ENCODE data around the gene DEDD. TPM values are rescaled to one million over a fixed set of nuclear protein-coding genes. Genes with fewer than 3 reads are reported as not detected.

DEDD gene
- total RNA-seq, 2 experiments from 2014 or later: 37.4 to 38.7 TPM

GRCh38 chr1:161082996-161083747 lies 49.3 kb downstream of the DEDD start:
- H3K27me3 Mint-ChIP-seq: no peaks in the 10 kb centered on the region
- peaks cover 8% of the 10 kb centered on the region for H3K4me1 Mint-ChIP-seq

DNA sequence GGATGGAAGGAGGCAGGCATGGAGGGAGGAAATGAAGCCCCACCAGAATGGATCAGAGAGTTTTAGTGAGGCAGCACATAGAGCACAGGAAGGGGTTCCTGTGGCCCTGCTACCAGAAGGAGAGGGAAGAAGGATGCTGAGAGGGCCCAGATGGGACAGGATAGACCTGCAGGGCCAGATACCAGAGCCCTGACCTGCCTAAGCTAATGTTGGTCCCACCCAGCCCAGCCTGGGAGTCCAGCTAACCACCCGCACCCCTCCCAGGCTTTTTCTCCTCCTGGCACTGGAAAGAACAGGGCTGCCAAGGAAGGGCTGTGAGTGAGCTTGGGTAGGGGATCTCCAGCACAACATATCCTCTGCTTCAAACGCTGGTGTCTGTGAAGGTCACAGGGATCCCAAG lies 50.0 kb downstream of the DEDD start:
- H3K27me3 Mint-ChIP-seq: no peaks in the 10 kb centered on the region
- H3K4me1 Mint-ChIP-seq: peaks cover 3% of the 10 kb centered on the region
- no peak overlapping the region for H3K4me3 Mint-ChIP-seq
- no peaks in the 10 kb centered on the region for H3K36me3 Mint-ChIP-seq
- H3K27ac Mint-ChIP-seq: no peak overlapping the region
- no peaks in the 10 kb centered on the region for H3K9me3 Mint-ChIP-seq
- no peak for DNase-seq

More at GRCh38 chr1:161082996-161083747, 49.3 kb downstream of the DEDD start:
- H3K9me3 Mint-ChIP-seq: no peaks in the 10 kb centered on the region
- DNase-seq: no peak
- no peaks in the 10 kb centered on the region for H3K36me3 Mint-ChIP-seq
- H3K27ac Mint-ChIP-seq: no peak overlapping the region
- H3K4me3 Mint-ChIP-seq: no peak overlapping the region

- Mint-ChIP-seq H3K27ac (no peak overlapping the region), H3K27me3 (no peaks in the 10 kb centered on the region)
Measured at GRCh38 chr1:161081519-161081918, 50.9 kb downstream of the DEDD start.

GRCh38 chr1:161080441-161081405 lies 51.7 kb downstream of the DEDD start:
- H3K27me3 Mint-ChIP-seq: no peaks in the 10 kb centered on the region
- no peak for DNase-seq
- no peak overlapping the region for H3K4me3 Mint-ChIP-seq
- no peaks in the 10 kb centered on the region for H3K9me3 Mint-ChIP-seq
- no peak overlapping the region for H3K27ac Mint-ChIP-seq
- H3K36me3 Mint-ChIP-seq: no peaks in the 10 kb centered on the region
- peaks cover 4% of the 10 kb centered on the region for H3K4me1 Mint-ChIP-seq

More at GRCh38 chr1:161081519-161081918, 50.9 kb downstream of the DEDD start:
- Mint-ChIP-seq H3K4me3 (no peak overlapping the region), H3K4me1 (peaks cover 3% of the 10 kb centered on the region), H3K9me3 (no peaks in the 10 kb centered on the region), H3K36me3 (no peaks in the 10 kb centered on the region)
- DNase-seq: no peak

GRCh38 chr1:161079436-161080110 lies 52.9 kb downstream of the DEDD start:
- Mint-ChIP-seq H3K27ac (no peak overlapping the region), H3K27me3 (no peaks in the 10 kb centered on the region), H3K4me1 (peaks cover 4% of the 10 kb centered on the region), H3K4me3 (no peak overlapping the region), H3K9me3 (no peaks in the 10 kb centered on the region), H3K36me3 (no peaks in the 10 kb centered on the region)
- DNase-seq: no peak

DNA sequence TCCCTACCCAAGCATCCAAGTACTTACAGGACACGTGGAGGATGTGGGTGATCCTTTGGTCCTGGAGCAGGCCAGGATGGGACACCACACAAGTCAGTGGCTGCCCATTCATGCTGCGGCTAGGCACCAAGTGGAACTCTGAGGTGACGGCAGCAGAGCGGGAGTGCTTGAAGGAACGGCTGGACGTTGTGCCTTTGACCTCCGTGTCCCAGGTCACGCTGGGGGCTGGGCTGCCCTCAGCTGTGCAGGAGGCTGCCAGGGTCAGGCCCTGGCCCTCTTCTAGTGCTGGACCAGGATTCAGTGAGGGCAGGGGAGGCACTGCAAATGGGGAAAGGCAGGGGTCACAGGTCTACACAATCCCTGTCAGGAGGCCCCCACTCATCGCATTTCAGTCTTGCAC lies 55.0 kb downstream of the DEDD start:
- no peak overlapping the region for H3K27ac Mint-ChIP-seq
- no peak overlapping the region for H3K4me3 Mint-ChIP-seq

DNA sequence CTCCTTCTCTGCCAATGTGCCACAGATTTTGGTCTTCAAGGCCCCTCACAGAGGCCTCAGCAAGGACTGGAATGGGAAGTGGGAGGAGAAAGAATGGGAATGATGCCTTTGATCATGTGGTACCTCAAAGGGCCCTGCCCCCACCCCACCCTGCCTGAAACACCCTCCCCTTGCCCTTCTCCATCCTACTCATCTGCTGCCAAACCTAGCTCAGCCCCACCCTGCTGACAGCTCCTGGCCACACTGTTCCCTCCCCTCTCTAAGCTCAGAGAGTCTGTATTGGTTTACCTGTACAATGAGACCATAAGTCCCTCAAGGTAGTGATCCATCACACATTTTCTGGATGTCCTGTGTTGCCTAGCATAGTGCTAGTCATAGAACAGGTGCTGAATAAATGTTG lies 56.1 kb downstream of the DEDD start:
- no peaks in the 10 kb centered on the region for H3K9me3 Mint-ChIP-seq
- H3K27me3 Mint-ChIP-seq: no peaks in the 10 kb centered on the region
- no peaks in the 10 kb centered on the region for H3K36me3 Mint-ChIP-seq
- no peak overlapping the region for H3K4me3 Mint-ChIP-seq
- no peak for DNase-seq
- no peak overlapping the region for H3K27ac Mint-ChIP-seq
- peaks cover 15% of the 10 kb centered on the region for H3K4me1 Mint-ChIP-seq

More for the DNA sequence above, 55.0 kb downstream of the DEDD start:
- Mint-ChIP-seq H3K27me3 (no peaks in the 10 kb centered on the region), H3K4me1 (peaks cover 7% of the 10 kb centered on the region), H3K9me3 (no peaks in the 10 kb centered on the region), H3K36me3 (no peaks in the 10 kb centered on the region)
- no peak for DNase-seq

DNA sequence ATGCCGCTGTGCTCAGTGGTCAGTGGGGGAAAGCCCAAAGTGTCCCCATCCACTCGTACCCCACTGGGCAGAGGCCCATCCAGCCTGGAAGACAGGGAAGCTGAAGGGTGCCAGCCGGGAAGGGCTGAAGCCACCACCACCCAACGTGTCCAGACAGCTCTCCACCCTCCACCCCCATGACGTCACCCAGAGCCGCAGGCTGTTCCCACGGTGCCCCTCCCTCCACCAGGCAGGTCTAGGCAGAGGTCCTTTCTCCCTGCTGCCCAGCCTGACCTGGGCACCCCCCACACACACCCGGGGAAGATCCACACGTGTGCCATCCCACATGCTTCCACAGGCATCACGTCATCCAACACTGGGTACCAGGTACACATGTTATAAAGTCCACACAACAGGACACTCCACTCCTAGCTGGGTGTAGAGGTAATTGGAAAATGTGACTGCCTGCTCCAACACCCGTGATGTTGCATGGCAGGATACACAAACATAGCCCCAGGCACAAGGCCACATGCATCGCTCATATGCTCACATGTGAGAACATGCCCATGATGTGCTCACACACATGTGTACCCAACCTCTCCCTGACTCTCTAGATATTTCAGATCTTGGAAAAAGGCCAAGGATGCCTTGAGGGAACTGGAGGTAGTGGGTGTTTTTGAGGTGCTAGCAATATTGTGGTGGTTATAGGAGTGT lies 57.6 kb downstream of the DEDD start:
- no peak for DNase-seq
- no peaks in the 10 kb centered on the region for H3K36me3 Mint-ChIP-seq
- no peak overlapping the region for H3K27ac Mint-ChIP-seq
- H3K4me1 Mint-ChIP-seq: peaks cover 27% of the 10 kb centered on the region
- peaks cover 2% of the 10 kb centered on the region for H3K9me3 Mint-ChIP-seq
- H3K4me3 Mint-ChIP-seq: no peak overlapping the region
- no peaks in the 10 kb centered on the region for H3K27me3 Mint-ChIP-seq

- H3K27ac Mint-ChIP-seq: no peak overlapping the region
- H3K4me1 Mint-ChIP-seq: peaks cover 28% of the 10 kb centered on the region
- DNase-seq: no peak
- peaks cover 2% of the 10 kb centered on the region for H3K9me3 Mint-ChIP-seq
- H3K4me3 Mint-ChIP-seq: no peak overlapping the region
- H3K27me3 Mint-ChIP-seq: no peaks in the 10 kb centered on the region
- peaks cover 9% of the 10 kb centered on the region for H3K36me3 Mint-ChIP-seq
Measured at GRCh38 chr1:161073474-161074121, 58.9 kb downstream of the DEDD start.

GRCh38 chr1:161072751-161073449 lies 59.6 kb downstream of the DEDD start:
- Mint-ChIP-seq H3K36me3 (peaks cover 15% of the 10 kb centered on the region), H3K27me3 (no peaks in the 10 kb centered on the region), H3K27ac (no peak overlapping the region), H3K4me1 (peaks cover 32% of the 10 kb centered on the region), H3K4me3 (no peak overlapping the region), H3K9me3 (peaks cover 2% of the 10 kb centered on the region)
- DNase-seq: no peak

- peaks cover 2% of the 10 kb centered on the region for H3K9me3 Mint-ChIP-seq
- H3K27ac Mint-ChIP-seq: peak overlapping the region; percentile 11
- H3K4me1 Mint-ChIP-seq: peaks cover 40% of the 10 kb centered on the region
- no peaks in the 10 kb centered on the region for H3K27me3 Mint-ChIP-seq
- DNase-seq: peak; percentile 54
- H3K36me3 Mint-ChIP-seq: peaks cover 23% of the 10 kb centered on the region
- H3K4me3 Mint-ChIP-seq: no peak overlapping the region
Measured at GRCh38 chr1:161071886-161072371, 60.5 kb downstream of the DEDD start.

All from activated naive CD8-positive, alpha-beta T cell treated with anti-CD3 and anti-CD28 coated beads for 36 hours (primary cell).